SK-N-SH treated with all-trans-retinoic acid at 6 μM for 48 hours (cell line): ENCODE results near the gene DNAL4.

Experiments
- ARNTL ChIP-seq: fragments of 450-650 bp; formaldehyde crosslinking; IDR thresholded peaks from 2 replicates; pipeline ENCODE4 v1.5.0; 2020; ENCODE audit warnings: low read depth, mild to moderate bottlenecking, moderate library complexity, borderline replicate concordance
- ESRRG ChIP-seq: fragments of 250-450 bp; sonication (Bioruptor Pico); IDR thresholded peaks from 2 replicates; pipeline ENCODE4 v1.6.1; 2021; ENCODE audit warnings: mild to moderate bottlenecking
- GLIS3 ChIP-seq: fragments of 250-450 bp; sonication (Bioruptor Pico); IDR thresholded peaks from 2 replicates; pipeline ENCODE4 v1.5.0; 2020; ENCODE audit warnings: mild to moderate bottlenecking, moderate library complexity
- OSR1 ChIP-seq: fragments of 250-450 bp; sonication (Bioruptor Pico); IDR thresholded peaks from 2 replicates; pipeline ENCODE4 v1.8.0; 2022; ENCODE audit warnings: moderate library complexity, mild to moderate bottlenecking, inconsistent platforms
- PPARA ChIP-seq: fragments of 250-450 bp; sonication (Bioruptor Pico); IDR thresholded peaks from 2 replicates; pipeline ENCODE4 v1.5.0; 2020; ENCODE audit warnings: mild to moderate bottlenecking, borderline replicate concordance
- RARB ChIP-seq: fragments of 250-450 bp; sonication (Bioruptor Pico); IDR thresholded peaks from 2 replicates; pipeline ENCODE4 v1.8.0; 2021; ENCODE audit warnings: mild to moderate bottlenecking, moderate library complexity
- ZC3H10 ChIP-seq: fragments of 250-450 bp; sonication (Bioruptor Pico); IDR thresholded peaks from 2 replicates; pipeline ENCODE4 v1.5.1; 2021; ENCODE audit warnings: mild to moderate bottlenecking, moderate library complexity
- ZFP3 ChIP-seq: fragments of 250-450 bp; sonication (Bioruptor Pico); IDR thresholded peaks from 2 replicates; pipeline ENCODE4 v1.5.0; 2020; ENCODE audit warnings: mild to moderate bottlenecking, moderate library complexity
- ZNF70 ChIP-seq: fragments of 450-650 bp; formaldehyde crosslinking; IDR thresholded peaks from 2 replicates; pipeline ENCODE4 v1.5.0; 2020; ENCODE audit warnings: mild to moderate bottlenecking, moderate library complexity
- TF ChIP-seq, protein P1 (sequence below): fragments of 250-450 bp; sonication (Bioruptor Pico); IDR thresholded peaks from 2 replicates; pipeline ENCODE4 v1.5.1; 2020; ENCODE audit warnings: low read depth, mild to moderate bottlenecking, moderate library complexity
- TF ChIP-seq, protein P2 (sequence below): fragments of 250-450 bp; sonication (Bioruptor Pico); IDR thresholded peaks from 2 replicates; pipeline ENCODE4 v1.8.0; 2020; ENCODE audit warnings: mild to moderate bottlenecking, moderate library complexity, borderline replicate concordance

DNA sequence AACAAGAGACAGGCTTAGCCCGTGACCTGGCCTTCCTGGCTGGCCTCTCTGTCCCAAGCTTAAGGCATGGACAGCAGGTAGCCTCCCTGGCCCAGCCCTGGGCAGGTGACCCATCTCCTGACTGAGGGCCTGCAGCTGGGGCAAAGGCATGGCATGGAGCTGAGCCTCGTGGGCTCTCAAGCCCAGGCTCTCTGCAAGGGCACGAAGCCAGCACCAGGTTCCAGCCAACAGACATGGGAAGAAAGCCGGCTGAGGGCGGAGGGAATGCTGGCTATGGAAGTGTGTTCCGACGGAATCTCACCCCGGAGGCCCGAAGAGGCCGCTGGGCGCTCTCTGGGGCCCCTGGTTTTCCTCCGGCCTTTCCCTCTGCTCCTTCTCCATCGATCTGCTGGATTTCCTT, 12.9 kb downstream of the DNAL4 start:
- TF ChIP-seq ZFP3 (CRISPR knock-in tag) (no peak), ZNF70 (CRISPR knock-in tag) (no peak), PPARA (CRISPR knock-in tag) (no peak), ZC3H10 (CRISPR knock-in tag) (no peak), OSR1 (CRISPR knock-in tag) (no peak), ARNTL (no peak), GLIS3 (CRISPR knock-in tag) (no peak), ESRRG (CRISPR knock-in tag) (no peak), RARB (CRISPR knock-in tag) (no peak)
- TF ChIP-seq, protein P1, sequence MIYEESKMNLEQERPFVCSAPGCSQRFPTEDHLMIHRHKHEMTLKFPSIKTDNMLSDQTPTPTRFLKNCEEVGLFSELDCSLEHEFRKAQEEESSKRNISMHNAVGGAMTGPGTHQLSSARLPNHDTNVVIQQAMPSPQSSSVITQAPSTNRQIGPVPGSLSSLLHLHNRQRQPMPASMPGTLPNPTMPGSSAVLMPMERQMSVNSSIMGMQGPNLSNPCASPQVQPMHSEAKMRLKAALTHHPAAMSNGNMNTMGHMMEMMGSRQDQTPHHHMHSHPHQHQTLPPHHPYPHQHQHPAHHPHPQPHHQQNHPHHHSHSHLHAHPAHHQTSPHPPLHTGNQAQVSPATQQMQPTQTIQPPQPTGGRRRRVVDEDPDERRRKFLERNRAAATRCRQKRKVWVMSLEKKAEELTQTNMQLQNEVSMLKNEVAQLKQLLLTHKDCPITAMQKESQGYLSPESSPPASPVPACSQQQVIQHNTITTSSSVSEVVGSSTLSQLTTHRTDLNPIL (CRISPR knock-in tag): no peak
- TF ChIP-seq, protein P2, sequence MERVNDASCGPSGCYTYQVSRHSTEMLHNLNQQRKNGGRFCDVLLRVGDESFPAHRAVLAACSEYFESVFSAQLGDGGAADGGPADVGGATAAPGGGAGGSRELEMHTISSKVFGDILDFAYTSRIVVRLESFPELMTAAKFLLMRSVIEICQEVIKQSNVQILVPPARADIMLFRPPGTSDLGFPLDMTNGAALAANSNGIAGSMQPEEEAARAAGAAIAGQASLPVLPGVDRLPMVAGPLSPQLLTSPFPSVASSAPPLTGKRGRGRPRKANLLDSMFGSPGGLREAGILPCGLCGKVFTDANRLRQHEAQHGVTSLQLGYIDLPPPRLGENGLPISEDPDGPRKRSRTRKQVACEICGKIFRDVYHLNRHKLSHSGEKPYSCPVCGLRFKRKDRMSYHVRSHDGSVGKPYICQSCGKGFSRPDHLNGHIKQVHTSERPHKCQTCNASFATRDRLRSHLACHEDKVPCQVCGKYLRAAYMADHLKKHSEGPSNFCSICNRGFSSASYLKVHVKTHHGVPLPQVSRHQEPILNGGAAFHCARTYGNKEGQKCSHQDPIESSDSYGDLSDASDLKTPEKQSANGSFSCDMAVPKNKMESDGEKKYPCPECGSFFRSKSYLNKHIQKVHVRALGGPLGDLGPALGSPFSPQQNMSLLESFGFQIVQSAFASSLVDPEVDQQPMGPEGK (CRISPR knock-in tag): no peak
